BE2C (cell line): ENCODE measurements around the gene ERFL.
A peak's percentile ranks its signal among the peaks of the same experiment; 100 is the strongest.
"Not testable (repeated sequence)": the region's sequence is repeated elsewhere in the genome, so short reads cannot be mapped to it uniquely, and the experiment has no call there.

Experiments used
- DNase-seq: peaks from one replicate; pipeline ENCODE4 v3.0.0-alpha.2; 2020
- H3K27me3 ChIP-seq: fragments of 250-450 bp; sonication (Bioruptor Pico); 2 replicates; pipeline ENCODE4 v1.5.1; 2020; ENCODE audit warnings: mild to moderate bottlenecking
- H3K36me3 ChIP-seq: fragments of 250-450 bp; sonication (Bioruptor Pico); 2 replicates; pipeline ENCODE4 v1.5.1; 2020; ENCODE audit warnings: mild to moderate bottlenecking
- H3K4me1 ChIP-seq: fragments of 250-450 bp; sonication (Bioruptor Pico); 2 replicates; pipeline ENCODE4 v1.5.1; 2020
- H3K4me3 ChIP-seq: 2 replicates; pipeline ENCODE4 v1.5.1; 2011; ENCODE audit warnings: low read depth, low read length
- H3K9me3 ChIP-seq: fragments of 250-450 bp; sonication (Bioruptor Pico); 2 replicates; pipeline ENCODE4 v1.5.1; 2020
- TF ChIP-seq, protein P1 (sequence below): IDR thresholded peaks from 2 replicates; pipeline ENCODE4 v1.5.1; 2012; ENCODE audit warnings: mild to moderate bottlenecking, low read depth, low read length

Gene ERFL

DNA sequence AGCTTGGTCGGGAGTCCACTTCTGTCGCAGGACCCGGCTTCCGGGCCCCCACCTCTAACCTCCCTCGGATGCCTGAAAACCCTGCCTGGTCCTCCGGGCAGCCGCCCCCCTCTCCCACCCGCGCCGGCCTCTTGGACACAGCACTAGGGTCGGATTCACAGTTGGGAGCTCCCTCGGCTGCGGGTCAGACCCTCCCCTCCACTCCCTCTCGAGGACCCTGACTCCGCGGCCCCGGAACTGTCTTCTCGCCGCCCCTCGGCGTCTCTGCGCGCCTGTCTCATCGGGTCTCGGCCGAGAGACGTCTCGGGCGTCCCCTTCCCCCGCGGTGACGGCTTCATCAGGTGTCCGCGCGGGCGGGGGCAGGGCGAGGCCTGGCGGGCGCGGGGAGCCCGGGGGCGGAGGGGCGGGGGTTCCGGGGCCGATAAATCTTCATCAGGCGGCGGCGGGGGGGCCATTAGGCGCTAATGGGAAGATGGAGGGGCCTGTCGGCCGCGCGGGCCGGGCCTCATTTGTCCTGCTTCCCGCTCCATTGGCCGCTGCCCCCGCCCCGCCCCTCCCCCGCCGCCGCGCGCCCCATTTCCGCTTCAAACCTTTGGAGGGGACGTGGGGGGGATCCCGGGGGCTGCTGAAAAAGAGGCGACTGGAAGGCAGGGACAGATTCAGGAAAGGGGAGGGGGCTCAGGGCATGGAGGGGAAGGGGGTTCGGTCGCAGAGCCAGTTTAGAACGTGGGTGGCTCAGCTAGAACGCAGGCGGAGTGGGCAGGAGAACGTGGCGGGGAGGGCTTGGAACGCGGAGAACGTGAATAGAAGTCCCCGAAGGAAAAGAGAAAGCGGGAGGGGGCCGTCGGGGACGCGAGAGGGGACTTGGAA, 11.8 kb upstream of the ERFL start:
- no peaks in the 10 kb centered on the region for H3K9me3 ChIP-seq
- no peaks in the 10 kb centered on the region for H3K36me3 ChIP-seq
- TF ChIP-seq, protein P1, sequence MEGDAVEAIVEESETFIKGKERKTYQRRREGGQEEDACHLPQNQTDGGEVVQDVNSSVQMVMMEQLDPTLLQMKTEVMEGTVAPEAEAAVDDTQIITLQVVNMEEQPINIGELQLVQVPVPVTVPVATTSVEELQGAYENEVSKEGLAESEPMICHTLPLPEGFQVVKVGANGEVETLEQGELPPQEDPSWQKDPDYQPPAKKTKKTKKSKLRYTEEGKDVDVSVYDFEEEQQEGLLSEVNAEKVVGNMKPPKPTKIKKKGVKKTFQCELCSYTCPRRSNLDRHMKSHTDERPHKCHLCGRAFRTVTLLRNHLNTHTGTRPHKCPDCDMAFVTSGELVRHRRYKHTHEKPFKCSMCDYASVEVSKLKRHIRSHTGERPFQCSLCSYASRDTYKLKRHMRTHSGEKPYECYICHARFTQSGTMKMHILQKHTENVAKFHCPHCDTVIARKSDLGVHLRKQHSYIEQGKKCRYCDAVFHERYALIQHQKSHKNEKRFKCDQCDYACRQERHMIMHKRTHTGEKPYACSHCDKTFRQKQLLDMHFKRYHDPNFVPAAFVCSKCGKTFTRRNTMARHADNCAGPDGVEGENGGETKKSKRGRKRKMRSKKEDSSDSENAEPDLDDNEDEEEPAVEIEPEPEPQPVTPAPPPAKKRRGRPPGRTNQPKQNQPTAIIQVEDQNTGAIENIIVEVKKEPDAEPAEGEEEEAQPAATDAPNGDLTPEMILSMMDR, result no peak
- H3K4me3 ChIP-seq, result 0 out of 2 replicates have a peak overlapping the region, but pooled peaks have one; percentile 14
- DNase-seq, result no peak
- peaks cover 47% of the 10 kb centered on the region for H3K27me3 ChIP-seq
- H3K4me1 ChIP-seq, result no peaks in the 10 kb centered on the region

DNA sequence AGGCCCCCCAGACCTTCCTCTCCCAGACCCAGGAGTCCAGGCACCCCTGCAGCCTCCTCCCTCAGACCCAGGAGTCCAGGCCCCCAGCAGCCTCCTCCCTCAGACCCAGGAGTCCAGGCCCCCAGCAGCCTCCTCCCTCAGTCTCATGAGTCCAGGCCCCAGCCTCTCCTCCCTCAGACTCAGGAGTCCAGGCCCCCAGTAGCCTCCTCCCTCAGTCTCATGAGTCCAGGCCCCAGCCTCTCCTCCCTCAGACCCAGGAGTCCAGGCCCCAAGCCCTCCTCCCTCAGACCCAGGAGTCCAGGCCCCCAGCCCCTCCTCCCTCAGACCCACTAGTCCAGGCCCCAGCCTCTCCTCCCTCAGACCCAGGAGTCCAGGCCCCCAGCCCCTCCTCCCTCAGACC, 11.0 kb upstream of the ERFL start:
- not testable (repeated sequence) for H3K9me3 ChIP-seq, H3K4me1 ChIP-seq, H3K36me3 ChIP-seq, H3K4me3 ChIP-seq, DNase-seq
- peaks cover 54% of the 10 kb centered on the region for H3K27me3 ChIP-seq

DNA sequence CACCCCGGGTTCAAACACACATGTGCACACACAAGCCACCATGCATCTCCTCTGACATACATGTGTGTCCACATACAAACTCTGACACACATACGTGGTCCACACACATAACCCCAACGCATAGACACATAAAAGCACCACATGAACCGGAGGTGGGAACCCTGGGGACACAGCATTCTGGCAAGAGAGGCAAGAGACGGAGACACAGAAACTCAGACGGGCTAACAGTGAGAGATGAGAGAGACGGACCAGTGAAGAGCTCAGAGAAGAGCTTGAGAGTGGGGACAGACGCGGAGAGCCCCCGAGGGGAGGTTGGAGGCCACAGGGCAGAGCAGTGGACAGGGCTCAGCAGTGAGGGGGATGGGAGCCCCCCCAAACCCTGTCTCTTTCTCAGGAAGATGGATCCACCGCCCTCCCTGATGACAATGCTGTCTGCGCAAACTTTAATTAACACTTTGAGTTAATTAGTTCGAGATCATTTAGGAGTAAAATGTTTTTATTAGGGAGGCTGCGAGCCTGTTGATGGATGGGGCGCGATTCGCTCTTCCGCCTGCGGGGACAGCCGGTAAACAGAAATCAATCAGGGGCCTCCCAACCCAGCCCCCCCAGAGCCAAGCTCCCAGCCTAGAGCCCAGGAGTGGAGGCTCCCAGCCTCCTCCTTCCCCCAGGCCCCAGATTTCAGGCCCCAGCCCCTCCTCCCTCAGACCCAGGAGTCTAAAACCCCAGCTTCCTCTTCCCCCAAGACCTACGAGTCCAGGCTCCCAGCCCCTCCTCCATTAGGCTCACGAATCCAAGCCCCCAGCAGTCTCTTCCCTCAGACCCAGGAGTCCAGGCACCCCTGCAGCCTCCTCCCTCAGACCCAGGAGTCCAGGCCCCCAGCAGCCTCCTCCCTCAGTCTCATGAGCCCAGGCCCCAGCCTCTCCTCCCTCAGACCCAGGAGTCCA, 9.5 kb upstream of the ERFL start:
- H3K36me3 ChIP-seq, result no peaks in the 10 kb centered on the region
- TF ChIP-seq, protein P1, result no peak

DNA sequence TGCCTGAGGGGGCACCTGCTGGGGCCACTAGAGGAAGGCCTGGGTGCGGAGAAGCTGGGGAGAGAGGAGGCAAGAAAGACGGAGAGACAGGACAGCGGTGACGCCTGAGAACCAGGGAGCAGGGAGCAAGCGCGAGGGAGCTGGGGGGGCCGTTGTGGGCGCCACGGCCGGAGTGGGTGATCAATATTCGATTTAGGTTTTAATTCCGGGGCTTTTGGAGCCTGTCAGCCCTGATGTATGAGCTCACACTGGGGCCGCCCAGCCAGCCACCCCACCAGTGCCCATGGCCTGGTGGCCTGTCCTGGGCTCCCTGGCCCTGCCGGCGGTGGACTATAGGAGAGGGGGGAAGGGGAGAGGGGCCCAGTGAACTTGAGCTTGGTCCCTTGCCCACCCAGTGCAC, 8.7 kb upstream of the ERFL start:
- no peak for DNase-seq
- H3K4me1 ChIP-seq, result no peaks in the 10 kb centered on the region
- H3K27me3 ChIP-seq, result peaks cover 74% of the 10 kb centered on the region
- TF ChIP-seq, protein P1, result no peak
- no peaks in the 10 kb centered on the region for H3K36me3 ChIP-seq
- H3K9me3 ChIP-seq, result no peaks in the 10 kb centered on the region
- H3K4me3 ChIP-seq, result no peak overlapping the region

More for the DNA sequence above, 9.5 kb upstream of the ERFL start:
- H3K27me3 ChIP-seq, result peaks cover 66% of the 10 kb centered on the region
- no peaks in the 10 kb centered on the region for H3K4me1 ChIP-seq
- H3K4me3 ChIP-seq, result no peak overlapping the region
- no peaks in the 10 kb centered on the region for H3K9me3 ChIP-seq
- DNase-seq, result no peak

DNA sequence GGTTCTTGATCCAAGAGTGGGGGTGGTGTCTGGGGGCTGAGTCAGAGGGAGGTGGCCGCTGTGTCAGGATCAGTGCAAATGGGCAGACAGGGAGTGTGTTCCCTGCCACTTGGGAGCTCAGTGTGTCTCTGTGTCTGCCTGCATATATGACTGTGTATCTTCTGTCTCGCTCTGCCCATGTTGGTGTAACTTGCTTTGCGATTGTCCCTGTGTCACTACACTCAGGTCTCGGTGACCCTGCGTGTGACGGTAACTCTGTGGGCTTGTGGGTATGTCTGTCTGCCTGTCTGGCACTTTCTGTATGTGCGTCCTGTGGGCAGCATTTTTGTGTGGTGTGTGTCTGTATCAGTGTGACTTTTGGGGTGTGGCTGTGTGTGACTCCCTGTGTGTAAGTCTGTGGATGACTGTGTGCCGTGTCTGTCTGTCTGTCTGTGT, 8.2 kb upstream of the ERFL start:
- Histone ChIP-seq H3K36me3 (no peaks in the 10 kb centered on the region), H3K4me3 (no peak overlapping the region), H3K4me1 (no peaks in the 10 kb centered on the region), H3K27me3 (peaks cover 73% of the 10 kb centered on the region), H3K9me3 (no peaks in the 10 kb centered on the region)
- TF ChIP-seq, protein P1, result no peak
- no peak for DNase-seq

DNA sequence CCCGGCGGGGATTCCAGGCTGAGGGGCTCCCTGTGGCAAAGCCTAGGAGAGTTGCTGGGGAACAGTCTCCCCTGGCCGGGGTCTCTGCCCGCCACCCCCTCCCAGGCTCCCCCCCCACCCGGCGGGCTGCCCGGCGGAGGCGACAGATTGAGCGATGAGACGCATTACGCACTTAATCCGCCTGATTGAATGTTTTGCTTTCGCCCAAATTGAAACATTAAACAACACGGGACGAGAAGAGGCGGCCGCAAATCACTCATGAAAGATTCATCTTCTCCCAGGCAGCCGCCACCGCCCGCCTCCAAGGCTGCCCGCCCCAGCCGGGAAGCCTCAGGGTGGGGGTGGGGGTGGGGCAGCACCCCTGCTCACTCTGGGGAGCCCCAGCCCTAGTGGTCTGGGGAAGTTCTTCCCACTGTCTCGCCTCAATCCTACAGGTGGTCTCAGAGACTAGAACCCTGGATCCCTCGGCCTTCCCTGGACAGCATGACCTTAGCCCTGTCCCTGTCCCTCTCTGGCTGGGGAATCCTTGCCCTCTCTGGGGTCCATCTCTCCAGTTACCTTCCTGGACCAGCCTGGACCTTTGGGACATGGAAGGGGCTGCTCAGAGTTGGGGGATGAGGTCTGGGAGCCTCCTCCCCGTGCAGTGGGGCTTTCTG, 7.6 kb upstream of the ERFL start:
- Histone ChIP-seq H3K4me3 (no peak overlapping the region), H3K9me3 (no peaks in the 10 kb centered on the region), H3K4me1 (no peaks in the 10 kb centered on the region), H3K36me3 (no peaks in the 10 kb centered on the region), H3K27me3 (peaks cover 73% of the 10 kb centered on the region)
- TF ChIP-seq, protein P1, result no peak
- DNase-seq, result no peak
